Astrocyte of the cerebellum (primary cell): ENCODE results near the gene KRTAP21-2.

Experiments used
- DNase-seq: peaks from one replicate; pipeline ENCODE4 v3.0.0-alpha.2; 2011; ENCODE audit warnings: low read depth
- H3K4me3 ChIP-seq: 2 replicates; pipeline ENCODE4 v1.5.1; 2011; ENCODE audit warnings: mild to moderate bottlenecking, low read depth, low read length, moderate library complexity
- CTCF ChIP-seq: IDR thresholded peaks from 2 replicates; pipeline ENCODE4 v1.5.1; 2012; ENCODE audit warnings: low read length, low read depth, moderate library complexity, mild to moderate bottlenecking; ENCODE audit errors: missing control alignments
- in situ Hi-C: cut with HindIII; loops from 2 replicates; pipeline ENCODE4 v1.10.0; 2017; ENCODE audit warnings: low sequenced_read_pairs

Gene KRTAP21-2

GRCh38 chr21:30714456-30714855 lies 32.6 kb downstream of the KRTAP21-2 start:
- in situ Hi-C loops = no loop called here
- no peak for TF ChIP-seq CTCF
- DNase-seq = no peak
- no peak overlapping the region for H3K4me3 ChIP-seq

- H3K4me3 ChIP-seq = no peak overlapping the region
- in situ Hi-C loops = no loop called here
- DNase-seq = no peak
- TF ChIP-seq CTCF = no peak
Observed at GRCh38 chr21:30713766-30714165, 33.3 kb downstream of the KRTAP21-2 start.

- TF ChIP-seq CTCF = no peak
- in situ Hi-C loops = no loop called here
- H3K4me3 ChIP-seq = no peak overlapping the region
- no peak for DNase-seq
Observed at GRCh38 chr21:30710499-30710898, 36.6 kb downstream of the KRTAP21-2 start.

- no peak for TF ChIP-seq CTCF
- in situ Hi-C loops = no loop called here
- no peak overlapping the region for H3K4me3 ChIP-seq
- no peak for DNase-seq
Observed at GRCh38 chr21:30707409-30707808, 39.6 kb downstream of the KRTAP21-2 start.
